GM21447 (cell line): ENCODE measurements around the gene FXYD6.

Experiments
- ATAC-seq: cut with Tn5 transposase; IDR thresholded peaks from one replicate; pipeline ENCODE4 v1.9.1; 2021; ENCODE audit not compliant: unreplicated experiment

The FXYD6 gene

GRCh38 chr11:117910941-117911655, 34.6 kb upstream of the FXYD6 start:
- no peak for ATAC-seq

GRCh38 chr11:117910525-117910924, 34.1 kb upstream of the FXYD6 start:
- no peak for ATAC-seq

GRCh38 chr11:117909611-117910382, 33.3 kb upstream of the FXYD6 start:
- ATAC-seq, result no peak

GRCh38 chr11:117908959-117909610, 32.6 kb upstream of the FXYD6 start:
- ATAC-seq, result no peak

- no peak for ATAC-seq
Observed at GRCh38 chr11:117908109-117908895, 31.8 kb upstream of the FXYD6 start.

- ATAC-seq, result no peak
Observed at GRCh38 chr11:117907276-117908108, 31.0 kb upstream of the FXYD6 start.

- no peak for ATAC-seq
Observed at GRCh38 chr11:117906710-117907109, 30.3 kb upstream of the FXYD6 start.

- no peak for ATAC-seq
Observed at GRCh38 chr11:117906126-117906525, 29.7 kb upstream of the FXYD6 start.

GRCh38 chr11:117905524-117905923, 29.1 kb upstream of the FXYD6 start:
- no peak for ATAC-seq

GRCh38 chr11:117903505-117904382, 27.3 kb upstream of the FXYD6 start:
- ATAC-seq, result no peak

GRCh38 chr11:117902001-117902845, 25.8 kb upstream of the FXYD6 start:
- no peak for ATAC-seq

- ATAC-seq, result no peak
Observed at GRCh38 chr11:117901601-117902000, 25.1 kb upstream of the FXYD6 start.

GRCh38 chr11:117900720-117901440, 24.4 kb upstream of the FXYD6 start:
- no peak for ATAC-seq

GRCh38 chr11:117900121-117900648, 23.7 kb upstream of the FXYD6 start:
- ATAC-seq, result peak; percentile 61

- ATAC-seq, result no peak
Observed at GRCh38 chr11:117898059-117898458, 21.6 kb upstream of the FXYD6 start.

GRCh38 chr11:117892651-117893050, 16.2 kb upstream of the FXYD6 start:
- no peak for ATAC-seq

- no peak for ATAC-seq
Observed at GRCh38 chr11:117891362-117891761, 14.9 kb upstream of the FXYD6 start.
